Middle frontal gyrus (tissue), 1 donor: ENCODE measurements around the gene ZCCHC14.
"Not testable (repeated sequence)": the region's sequence is repeated elsewhere in the genome, so short reads cannot be mapped to it uniquely, and the experiment has no call there.

Experiments used
- DNase-seq: peaks from one replicate; pipeline ENCODE4 v3.0.0-alpha.2; 2015; ENCODE audit warnings: low spot score; ENCODE audit errors: extremely low spot score

ZCCHC14 gene

GRCh38 chr16:87497767-87498290, 5.0 kb upstream of the ZCCHC14 start:
- DNase-seq: not testable (repeated sequence)

GRCh38 chr16:87497023-87497766, 4.4 kb upstream of the ZCCHC14 start:
- not testable (repeated sequence) for DNase-seq

- DNase-seq: no peak
Measured at GRCh38 chr16:87496447-87496801, 3.6 kb upstream of the ZCCHC14 start.

GRCh38 chr16:87495578-87496446, 3.0 kb upstream of the ZCCHC14 start:
- no peak for DNase-seq

GRCh38 chr16:87493608-87494280, 920 bp upstream of the ZCCHC14 start:
- DNase-seq: no peak

- no peak for DNase-seq
Measured at GRCh38 chr16:87492291-87492630, 563 bp downstream of the ZCCHC14 start.

GRCh38 chr16:87491522-87492290, 1.1 kb downstream of the ZCCHC14 start:
- no peak for DNase-seq

GRCh38 chr16:87490799-87491521, 1.9 kb downstream of the ZCCHC14 start:
- DNase-seq: not testable (repeated sequence)

GRCh38 chr16:87490096-87490798, 2.6 kb downstream of the ZCCHC14 start:
- no peak for DNase-seq

GRCh38 chr16:87489434-87490045, 3.3 kb downstream of the ZCCHC14 start:
- DNase-seq: no peak

- DNase-seq: not testable (repeated sequence)
Measured at GRCh38 chr16:87488960-87489359, 3.9 kb downstream of the ZCCHC14 start.

GRCh38 chr16:87487361-87487924, 5.4 kb downstream of the ZCCHC14 start:
- no peak for DNase-seq

- DNase-seq: no peak
Measured at GRCh38 chr16:87486713-87487247, 6.0 kb downstream of the ZCCHC14 start.

- DNase-seq: no peak
Measured at GRCh38 chr16:87486282-87486681, 6.5 kb downstream of the ZCCHC14 start.

- not testable (repeated sequence) for DNase-seq
Measured at GRCh38 chr16:87485792-87486191, 7.0 kb downstream of the ZCCHC14 start.

- no peak for DNase-seq
Measured at GRCh38 chr16:87484487-87485331, 8.1 kb downstream of the ZCCHC14 start.

GRCh38 chr16:87483481-87483880, 9.3 kb downstream of the ZCCHC14 start:
- DNase-seq: no peak

- DNase-seq: not testable (repeated sequence)
Measured at GRCh38 chr16:87482670-87483069, 10.2 kb downstream of the ZCCHC14 start.
